ENCODE measurements around the gene CXXC4.

DNA sequence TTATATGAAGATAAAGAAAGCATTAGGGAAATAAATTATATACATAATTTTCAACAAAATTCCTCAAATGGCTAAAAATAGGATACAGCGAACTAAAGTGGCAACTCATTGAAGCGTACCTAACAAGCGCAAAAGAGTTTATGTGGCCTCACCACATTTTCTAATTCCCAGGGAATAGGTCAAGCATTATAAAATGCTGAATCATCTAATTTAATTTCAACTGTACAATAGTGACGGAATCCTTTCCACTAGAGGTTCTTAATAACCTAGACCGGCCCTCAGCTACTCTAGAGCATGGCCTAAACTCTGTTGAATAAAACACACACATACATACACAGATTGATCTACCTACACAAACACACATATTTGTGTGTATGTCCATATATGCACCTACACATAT, 29.1 kb downstream of the CXXC4 start:
- TF ChIP-seq, protein P1, sequence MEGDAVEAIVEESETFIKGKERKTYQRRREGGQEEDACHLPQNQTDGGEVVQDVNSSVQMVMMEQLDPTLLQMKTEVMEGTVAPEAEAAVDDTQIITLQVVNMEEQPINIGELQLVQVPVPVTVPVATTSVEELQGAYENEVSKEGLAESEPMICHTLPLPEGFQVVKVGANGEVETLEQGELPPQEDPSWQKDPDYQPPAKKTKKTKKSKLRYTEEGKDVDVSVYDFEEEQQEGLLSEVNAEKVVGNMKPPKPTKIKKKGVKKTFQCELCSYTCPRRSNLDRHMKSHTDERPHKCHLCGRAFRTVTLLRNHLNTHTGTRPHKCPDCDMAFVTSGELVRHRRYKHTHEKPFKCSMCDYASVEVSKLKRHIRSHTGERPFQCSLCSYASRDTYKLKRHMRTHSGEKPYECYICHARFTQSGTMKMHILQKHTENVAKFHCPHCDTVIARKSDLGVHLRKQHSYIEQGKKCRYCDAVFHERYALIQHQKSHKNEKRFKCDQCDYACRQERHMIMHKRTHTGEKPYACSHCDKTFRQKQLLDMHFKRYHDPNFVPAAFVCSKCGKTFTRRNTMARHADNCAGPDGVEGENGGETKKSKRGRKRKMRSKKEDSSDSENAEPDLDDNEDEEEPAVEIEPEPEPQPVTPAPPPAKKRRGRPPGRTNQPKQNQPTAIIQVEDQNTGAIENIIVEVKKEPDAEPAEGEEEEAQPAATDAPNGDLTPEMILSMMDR (conservative IDR thresholded peaks at IDR 0.05 in 1 of 2, IDR thresholded peaks at IDR 0.05 in 1 of 2; ENCODE audit: extremely low read depth in 1 of 2, insufficient read depth in 1 of 2, low read depth in 1 of 2, low read length in 2 of 2) = no peak
- no peak for TF ChIP-seq EZH2 (IDR thresholded peaks at IDR 0.05; ENCODE audit: borderline replicate concordance, low read length)

Measured in mammary epithelial cell (primary cell).